Activated T-helper 9 cell treated with anti-CD3 and anti-CD28 coated beads, Interleukin-2, amount 50 U/mL, for 16 hours (primary cell): ENCODE data around the gene MAEA.

Experiments used
- DNase-seq: peaks from one replicate; pipeline ENCODE4 v3.0.0-alpha.2; 2020; ENCODE audit warnings: low read depth

Gene MAEA

DNA sequence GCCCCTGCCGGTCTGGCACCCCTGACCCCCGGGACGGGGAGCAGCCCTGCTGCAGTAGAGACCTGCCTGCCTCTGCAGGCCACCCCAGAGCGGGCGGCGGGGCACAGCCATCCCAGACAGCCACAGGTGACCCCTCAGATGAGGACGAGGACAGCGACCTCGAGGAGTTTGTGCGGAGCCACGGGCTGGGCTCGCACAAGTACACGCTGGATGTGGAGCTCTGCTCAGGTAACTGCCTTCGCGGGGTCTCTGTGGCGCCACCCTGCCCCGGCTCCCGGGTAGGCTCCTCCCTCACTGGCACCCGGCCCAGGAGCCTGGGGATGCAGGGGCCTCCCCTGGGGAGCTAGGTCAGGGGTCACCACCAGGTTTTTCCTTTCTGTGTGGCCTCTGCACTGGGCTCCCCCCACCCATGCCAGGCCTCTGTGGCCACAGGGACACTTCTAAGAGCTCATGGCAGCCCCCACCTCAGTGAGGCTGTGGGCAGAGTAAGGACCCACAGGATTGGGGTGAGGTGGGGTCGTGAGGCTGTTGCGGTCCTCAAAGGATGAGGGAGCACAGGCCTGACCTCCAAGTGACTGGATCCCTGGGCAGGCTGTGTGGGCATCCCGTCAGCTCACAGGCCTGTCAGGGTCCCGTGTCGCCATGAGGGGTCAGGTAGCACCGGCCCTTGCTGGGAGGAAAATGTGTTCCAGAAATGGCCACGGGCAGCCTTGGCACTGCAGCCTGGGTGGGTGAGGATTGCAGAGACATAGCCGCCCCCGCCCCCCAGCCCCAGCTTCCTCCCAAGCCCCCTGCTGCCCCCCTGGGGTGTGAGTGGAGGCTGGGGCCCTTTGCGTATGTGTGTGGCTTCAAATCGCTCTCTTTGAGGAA is 63.7 kb downstream of the MAEA start:
- no peak for DNase-seq

DNA sequence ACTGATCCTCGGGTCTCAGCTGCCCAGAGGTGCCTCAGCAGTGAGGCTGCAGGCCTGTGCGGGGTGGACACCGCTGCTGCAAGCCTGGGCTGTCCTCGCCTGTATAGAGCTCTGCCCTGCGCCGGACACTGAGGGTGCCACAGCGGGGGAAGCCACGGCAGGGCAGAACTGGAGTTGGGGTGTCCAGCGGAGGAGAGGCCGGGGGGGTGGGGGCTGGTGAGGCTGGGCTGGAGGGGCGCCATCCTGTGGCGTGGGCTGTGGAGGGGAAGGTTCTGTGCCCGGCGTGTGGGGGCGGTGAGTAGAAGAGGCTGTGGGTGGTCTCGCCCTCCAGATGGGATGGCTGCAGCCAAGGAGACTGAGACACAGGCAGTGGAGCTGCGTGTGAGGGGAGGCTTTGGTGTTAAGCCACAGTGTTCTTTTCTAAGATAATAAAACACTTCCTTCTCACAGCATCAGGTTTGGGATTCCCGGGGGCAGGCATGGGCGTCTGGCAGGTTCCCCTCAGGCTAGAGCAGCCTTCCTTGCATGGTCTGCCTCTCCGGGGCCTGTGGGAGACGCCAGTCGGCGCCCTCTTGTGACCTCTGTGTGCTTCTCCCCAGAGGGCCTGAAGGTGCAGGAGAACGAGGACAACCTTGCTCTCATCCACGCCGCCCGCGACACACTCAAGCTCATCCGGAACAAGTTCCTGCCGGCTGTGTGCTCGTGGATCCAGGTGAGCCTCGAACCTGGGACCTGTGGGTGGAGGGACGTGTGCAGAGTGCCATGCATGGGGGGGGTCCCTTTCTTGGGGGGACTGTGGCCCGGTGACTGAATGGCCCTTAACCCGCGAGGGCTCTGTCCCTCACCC is 64.7 kb downstream of the MAEA start:
- no peak for DNase-seq

DNA sequence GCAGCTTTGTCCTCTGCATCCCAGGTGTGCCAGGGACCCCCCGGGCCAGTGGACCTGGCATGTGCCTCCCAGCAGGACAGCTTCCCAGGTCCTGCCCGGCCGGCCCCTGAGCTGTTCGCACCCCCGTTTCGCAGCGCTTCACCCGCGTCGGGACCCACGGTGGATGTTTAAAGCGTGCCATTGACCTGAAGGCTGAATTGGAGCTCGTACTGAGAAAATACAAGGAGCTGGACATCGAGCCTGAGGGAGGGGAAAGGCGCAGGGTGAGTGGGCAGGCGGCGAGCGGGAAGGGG is 65.2 kb downstream of the MAEA start:
- DNase-seq, result no peak

DNA sequence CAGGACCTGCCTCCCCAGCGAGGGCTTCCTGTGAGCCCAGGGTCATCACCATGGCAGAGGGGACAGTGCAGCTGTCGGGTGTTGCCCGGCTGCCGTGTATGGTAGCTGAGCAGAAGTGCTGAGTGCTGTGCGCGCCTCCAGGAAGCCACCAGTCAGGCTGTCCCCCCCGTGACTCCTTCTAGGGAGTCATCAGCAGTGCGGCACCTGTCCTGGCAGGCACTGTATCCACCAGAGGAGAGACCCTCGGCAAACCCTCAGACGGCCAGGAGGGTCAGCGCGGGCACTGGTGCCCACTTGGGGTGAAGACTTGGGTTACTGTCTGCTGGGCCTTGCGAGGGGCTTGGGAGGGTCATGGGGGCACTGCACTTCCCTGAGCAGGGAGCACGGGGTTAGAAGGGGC is 65.7 kb downstream of the MAEA start:
- DNase-seq, result no peak

DNA sequence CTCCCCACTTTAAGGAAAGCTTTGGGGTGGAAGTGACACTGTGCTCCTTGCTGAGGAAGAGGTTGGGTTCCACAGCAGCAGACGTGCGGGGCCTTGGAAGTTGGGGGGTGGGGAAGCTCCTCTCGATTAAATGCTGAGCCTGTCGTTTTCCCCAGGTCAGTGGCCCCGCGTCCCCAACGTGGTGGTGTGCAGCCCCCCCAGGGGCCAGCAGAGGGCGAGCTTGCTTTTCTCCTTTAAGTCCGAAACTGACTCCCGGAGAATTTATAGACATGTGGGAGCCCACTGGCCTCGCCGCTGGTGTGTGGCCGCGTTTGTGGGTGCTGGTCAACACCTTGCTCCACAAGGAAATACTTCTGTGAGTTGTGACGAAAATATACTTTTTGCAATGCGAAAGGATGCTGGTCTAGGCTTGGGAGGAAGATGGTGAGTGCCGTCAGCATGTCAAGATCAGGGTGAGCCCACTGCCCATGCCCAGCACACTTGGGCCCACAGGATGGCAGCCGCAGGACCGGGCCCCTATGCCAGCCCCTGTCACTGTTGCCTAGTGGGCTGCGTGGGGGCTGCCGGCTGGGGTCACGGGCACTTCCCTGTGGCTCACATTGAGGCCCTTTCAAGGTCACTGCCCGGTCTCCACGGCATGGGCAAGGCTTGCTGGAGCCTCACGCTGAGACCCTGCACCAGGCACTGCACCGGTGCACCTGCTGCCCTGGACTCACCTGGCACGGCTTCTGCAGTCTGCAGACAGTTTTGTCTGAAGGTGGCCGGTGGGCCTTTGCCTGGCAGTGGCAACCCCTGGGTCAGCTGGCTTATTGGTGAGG is 66.7 kb downstream of the MAEA start:
- DNase-seq, result no peak

DNA sequence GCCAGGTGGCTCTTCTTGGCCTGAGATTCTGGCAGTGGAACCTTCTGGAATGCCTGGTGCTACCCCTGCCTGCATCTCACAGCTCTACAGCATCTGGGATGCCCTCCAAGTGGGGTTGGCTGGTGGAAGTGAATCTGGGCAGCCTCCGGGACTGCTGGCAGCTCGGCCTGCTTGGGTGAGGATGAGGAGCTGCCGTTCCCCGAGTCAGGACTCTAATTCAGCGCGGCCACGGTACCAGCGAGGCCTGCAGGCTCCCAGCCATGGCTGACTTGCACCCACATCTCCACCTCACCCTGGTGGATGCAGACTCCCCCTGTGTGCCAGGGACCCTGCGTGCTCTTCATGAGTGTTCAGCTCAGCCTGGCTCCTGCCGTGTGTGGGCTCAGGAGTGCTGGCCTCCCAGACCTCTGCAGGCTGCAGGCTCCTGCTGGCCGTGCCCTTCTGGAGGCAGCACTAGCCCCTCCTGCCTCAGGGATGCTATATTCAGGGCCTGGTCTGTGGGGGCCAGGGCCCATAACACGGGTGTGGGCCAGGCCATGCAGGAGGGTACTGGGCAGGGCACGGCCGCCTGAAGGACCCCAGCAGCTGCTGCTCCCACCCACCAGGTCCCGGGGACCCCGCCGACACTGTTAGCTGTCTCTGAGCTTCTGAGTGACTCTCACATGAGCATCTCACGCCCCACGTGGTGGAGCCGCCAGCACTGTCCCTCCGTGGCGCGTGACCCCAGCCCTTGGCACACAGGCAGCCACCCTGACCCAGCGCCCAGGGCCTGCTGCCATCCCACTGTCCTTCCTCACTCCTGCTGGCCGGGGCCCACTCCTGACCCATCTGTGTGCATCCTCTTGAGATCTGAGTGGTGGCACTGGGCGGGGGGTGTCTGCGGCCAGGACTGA is 67.9 kb downstream of the MAEA start:
- no peak for DNase-seq

DNA sequence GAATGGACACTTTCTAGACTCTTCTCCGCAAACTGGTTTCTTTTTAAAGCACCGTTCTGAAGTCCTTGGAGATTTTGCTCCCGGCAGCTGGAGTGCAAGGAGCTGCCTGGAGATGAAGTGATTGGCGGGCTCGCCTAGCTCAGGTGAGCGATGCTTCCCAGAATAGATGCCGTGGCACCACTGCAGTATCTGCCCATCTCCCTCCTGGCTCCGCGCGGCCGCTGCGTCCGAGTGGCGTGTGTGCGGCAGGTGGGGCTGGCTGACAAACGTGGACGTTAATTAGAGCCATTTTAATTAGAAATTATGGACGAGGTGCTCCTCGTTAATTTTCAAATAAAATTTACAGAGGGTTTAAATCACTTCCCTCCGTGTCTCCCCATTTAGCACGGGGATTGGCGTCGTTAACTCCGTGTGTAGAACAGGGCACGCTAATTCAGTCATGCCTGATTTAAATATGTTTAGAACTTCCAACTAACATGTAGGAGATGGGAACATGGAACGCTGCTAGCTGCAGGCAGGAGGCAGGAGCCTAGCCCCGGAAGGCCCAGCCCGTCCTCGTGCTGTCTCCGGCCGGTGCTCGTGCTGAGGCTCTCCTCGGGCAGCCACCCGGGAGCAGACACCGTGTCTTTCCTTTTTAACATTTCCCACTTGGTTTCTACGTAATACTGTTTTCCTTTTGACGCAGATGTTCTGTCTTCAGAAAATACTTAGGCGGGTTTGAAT is 68.9 kb downstream of the MAEA start:
- no peak for DNase-seq

DNA sequence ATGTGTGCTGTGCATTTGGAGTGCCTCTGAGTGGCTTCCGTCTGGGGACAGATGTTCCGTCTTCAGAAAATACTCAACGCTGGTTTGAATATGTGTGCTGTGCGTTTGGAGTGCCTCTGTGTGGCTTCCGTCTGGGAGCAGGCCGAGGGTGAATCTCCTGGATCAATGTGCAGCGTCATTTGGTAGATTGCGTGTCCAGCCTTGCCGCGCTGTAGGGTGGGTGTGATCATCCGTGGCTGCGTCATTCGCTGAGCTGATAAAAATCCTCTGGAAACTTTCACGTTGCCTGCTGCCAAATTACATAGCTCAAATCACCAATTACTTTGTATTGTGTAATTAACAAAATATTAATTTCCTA is 69.4 kb downstream of the MAEA start:
- no peak for DNase-seq

DNA sequence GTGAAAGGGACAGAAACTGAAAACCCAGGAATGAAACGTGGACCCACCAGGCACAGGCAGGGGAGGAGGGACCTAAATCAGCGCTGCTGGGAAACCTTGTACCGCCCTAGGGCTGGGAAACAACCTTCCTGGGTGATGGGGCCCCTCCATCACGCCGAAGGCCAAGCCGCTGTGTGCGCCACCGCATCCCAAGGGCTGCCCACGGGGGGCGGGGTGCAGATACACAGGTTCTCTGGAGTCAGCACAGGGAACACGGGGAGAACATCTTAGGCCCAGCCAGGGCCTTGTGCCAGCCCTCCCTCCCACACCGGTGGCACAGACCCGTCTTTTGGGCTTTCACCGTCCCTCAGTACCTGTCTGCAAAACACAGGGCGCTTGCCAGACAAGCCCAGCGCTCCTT is 70.3 kb downstream of the MAEA start:
- DNase-seq, result no peak

DNA sequence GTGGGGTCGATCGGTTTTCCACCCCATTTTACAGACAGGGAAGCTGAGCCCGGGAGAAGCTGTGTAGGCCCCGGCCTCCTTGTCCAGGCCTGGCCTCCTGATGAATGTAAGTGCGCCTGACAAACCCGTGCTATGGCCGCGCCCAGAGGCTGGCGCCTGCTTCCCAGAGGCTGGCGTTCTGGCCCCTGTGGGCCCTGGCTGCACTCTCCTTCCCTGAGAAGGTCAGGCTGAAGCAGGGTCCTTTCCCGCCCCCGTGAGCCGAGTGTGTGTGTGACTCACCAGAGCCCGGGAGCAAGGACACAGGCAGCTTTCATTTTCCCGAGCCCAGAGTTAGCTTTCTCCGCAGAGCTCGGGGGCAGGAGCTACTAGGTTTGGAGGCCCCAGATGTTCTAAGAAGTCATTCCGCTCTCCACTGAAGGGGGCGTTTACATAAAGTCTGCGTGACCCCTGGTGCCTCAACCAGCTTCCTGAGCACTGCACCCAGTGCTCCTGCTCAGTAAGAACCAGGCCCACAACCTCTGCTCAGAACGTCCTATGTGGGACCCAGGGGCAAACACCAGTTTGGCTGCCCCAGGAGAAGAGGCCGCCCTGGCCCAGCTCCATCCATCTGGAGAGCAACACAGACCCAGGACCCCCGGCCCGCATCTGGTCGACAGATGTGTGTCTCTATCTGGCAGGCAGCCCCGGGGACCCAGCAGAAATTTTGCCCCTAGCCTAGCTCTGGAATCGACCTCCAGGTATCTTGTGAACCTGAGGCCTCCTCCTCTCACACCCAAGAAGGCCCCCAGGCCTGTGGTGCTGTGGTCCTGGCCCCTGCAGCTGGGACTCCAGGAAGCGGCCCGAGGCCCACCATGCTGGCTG is 71.0 kb downstream of the MAEA start:
- no peak for DNase-seq

DNA sequence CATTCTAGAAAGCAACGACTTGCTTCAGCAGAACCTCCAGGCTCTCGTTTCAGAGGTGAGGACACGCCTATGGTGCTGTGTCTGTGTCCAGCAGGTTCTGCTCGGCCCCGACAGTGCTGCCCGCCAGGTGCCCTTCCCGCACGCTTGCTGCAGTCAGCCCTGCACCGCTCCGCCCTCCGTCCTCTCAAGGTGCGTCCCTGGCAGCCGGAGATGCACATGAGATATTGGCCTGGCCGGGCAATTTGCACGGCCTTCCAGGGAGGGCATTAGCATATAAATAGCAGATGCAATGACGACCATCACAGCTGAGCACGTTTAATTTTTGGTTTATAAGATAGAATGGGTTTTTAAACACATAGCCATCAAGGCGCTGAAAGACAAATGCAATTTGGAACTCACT is 71.7 kb downstream of the MAEA start:
- DNase-seq, result no peak

DNA sequence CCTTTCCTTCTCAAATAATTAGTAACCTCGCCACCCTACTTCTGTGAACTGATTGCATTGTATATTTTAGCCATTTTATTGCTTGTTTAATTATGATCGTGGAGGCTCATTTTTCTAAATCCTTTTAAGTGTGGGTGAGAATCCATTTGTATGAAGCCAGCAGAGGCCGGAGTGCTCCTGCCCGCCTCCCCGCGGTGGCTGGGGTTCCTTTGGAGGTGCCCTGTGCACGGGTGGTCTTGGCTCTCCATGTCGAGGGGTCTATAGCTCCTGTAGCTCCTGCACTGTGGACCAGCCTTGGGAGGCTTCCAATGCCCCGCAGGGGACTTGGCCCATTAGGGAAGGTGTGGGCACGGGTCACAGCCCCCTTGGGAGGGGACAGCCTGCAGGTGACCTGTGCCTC is 72.4 kb downstream of the MAEA start:
- DNase-seq, result no peak

DNA sequence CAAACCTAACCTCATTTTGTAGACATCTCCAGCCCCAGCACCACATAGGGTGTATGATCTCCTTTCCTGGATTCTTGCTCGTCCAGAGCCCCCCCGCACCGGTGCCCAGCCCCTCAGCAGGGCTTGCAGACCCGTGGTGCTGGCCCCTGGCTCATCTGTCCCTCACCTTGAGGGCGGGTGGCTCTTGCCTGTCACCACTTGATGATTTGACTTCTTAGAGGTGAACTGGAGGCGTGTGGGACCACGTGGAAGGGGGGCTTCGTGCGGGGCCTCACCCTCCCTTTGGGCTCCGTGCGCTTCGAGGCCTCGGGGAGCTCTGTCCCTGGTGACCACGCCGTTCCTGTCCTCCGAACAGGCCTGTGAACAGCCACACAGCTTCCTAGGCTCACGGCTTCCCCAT is 72.8 kb downstream of the MAEA start:
- no peak for DNase-seq

DNA sequence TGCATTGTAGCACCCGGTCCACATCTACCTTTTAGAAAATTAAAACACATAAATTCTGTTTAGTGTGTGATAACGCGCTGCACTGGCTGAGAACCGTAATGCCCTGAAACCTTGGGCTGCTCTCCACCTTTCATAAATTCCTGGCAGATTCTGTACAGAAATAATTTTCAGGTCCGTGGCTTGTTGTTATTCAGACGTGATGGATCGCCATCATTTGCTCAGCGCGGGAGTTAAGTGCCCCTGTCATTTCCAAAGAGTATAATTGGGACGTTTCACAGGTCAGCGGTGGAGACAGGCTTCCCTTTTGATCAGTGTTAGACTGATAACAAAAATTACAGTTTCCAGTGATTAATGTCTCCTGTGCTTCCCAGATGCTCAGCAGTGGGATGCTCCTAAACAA is 73.8 kb downstream of the MAEA start:
- DNase-seq, result no peak

DNA sequence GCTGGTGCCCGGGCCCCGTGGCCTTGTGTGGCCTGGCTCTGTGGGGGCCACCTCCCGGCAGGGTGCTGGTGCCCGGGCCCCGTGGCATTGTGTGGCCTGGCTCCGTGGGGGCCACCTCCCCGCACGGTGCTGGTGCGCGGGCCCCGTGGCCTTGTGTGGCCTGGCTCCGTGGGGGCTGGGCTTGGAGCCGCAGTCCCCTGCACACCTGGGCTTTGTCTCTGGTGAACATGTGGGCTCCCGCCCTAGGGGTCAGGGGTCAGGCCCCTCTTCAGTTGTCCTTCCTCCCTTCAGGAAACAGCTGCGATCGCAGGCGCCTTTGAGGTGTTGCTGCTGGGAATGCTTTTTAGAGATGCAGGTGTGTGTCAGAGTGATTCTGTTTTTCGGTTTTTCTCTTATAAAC is 74.5 kb downstream of the MAEA start:
- DNase-seq, result no peak

DNA sequence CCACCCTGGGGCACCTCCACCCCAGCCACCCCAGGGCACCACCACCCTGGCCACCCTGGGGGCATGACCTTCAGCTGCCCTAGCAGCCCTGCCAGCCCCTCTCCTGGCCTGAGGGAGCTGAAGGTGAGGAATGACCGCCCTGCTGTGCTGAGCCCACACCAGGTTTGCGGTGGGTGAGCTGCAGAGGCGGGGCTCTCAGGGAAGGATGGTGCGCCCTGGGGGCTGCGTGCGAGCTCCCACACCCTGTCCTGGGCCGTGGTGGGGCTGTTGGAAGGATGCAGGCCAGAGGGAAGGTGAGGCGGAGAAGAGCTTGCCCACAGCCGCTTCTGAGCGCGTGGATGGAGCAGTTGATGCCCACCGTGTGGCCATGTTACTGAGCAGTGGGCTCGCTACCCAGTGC is 75.1 kb downstream of the MAEA start:
- DNase-seq, result no peak

DNA sequence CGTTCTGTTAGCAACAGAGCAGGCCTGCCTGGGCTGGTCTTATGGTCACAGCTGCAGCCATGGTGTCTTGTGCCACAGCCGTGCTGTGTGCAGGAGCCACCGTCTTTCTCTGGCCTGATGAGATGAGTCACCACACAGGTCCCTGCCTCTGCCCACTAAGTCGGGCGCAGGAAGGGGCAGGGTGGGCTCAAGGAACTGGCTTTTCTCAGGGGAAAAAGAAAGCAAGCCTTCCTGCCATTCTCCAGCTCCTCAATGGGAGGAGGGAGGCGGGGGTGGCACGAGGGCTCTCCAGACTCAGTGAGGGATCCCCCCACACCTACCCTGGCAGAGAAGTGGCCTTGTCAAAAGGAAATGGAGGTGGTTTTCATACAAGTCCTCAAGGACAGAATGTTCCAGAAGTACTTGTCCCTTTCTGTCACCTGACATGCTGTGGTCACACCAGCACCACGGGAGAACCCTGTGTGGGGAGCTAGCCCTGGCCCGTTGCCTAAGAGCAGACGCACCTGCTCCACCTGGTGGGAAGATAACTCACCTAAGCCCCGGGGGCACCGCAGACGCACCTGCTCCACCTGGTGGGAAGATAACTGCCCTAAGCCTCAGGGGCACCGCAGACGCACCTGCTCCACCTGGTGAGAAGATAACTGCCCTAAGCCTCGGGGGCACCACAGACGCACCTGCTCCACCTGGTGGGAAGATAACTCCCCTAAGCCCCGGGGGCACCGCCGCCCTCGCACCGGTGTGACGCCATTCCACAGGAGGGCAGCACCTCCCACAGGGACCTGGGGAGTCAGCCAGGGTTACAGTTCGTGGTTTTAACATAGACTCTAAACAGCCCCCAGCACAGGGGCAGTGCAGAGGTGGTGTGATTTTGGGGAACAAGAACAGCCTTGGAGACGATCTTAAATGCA is 75.8 kb downstream of the MAEA start:
- DNase-seq, result no peak

DNA sequence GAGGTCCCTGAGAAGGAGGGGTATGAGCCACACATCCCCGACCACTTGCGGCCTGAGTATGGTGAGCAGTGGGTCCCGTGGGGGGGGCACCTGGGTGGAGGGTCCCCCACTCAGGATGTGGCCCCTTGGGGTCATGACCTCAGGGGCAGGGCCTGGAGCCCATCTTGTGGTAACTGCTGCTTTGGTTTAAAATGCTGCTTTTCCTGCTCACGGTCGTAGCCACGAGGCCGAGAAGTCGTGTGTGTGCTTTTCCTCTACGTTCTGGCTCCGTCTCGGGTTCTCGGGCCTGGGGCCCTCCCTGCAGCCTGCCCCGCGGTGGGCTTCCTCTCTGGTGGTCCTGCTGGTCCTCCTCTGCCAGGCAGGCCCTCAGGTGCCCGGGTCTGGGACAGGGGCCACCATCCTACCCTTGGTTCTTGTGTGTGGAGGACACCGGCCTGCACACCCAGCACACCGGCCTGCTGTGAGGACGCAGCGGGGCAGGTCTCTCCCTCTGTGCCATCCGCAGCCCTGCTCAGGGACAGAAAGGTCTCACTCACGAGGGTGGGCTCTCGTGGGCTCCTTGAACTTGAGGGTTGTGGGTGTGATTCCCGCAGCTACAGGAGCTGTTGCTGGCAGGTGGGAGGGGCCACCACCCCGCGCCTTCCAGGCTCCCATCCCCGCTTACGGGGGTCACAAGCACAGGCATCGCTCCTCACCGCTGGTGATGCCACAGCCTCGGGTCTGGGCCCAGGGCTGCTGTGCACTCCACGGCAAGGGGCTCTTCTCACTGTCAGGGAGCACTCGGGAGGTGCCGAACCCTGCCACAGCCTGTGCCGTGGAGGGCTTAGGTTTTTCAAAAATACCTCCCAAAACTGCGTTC is 76.9 kb downstream of the MAEA start:
- no peak for DNase-seq
